ENCODE results near the gene PDE4DIP.
A peak's percentile ranks its signal among the peaks of the same experiment; 100 is the strongest.
"Not testable (repeated sequence)": the region's sequence is repeated elsewhere in the genome, so short reads cannot be mapped to it uniquely, and the experiment has no call there.

PDE4DIP gene

DNA sequence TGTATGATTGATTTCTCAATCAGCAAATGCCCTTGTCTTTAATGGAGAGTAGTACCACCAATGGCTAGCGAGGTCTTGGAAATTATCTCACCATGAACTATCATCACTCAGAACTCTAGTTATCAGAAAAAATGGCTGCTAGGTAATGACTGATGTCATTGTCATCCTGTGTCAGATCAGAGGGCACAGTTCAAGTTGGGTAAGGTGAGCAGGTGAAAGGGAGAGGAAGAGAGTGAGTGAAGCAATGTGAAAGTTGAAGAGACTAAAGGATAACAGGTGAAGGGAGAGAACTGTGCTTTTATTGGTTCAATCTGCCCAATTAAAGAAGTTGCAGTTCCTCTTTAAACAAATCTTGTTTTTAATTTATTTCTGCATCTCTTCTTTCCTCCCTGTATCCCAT is 76.8 kb downstream of the PDE4DIP start:
- DNase-seq (ENCODE audit: low spot score) = not testable (repeated sequence)

DNA sequence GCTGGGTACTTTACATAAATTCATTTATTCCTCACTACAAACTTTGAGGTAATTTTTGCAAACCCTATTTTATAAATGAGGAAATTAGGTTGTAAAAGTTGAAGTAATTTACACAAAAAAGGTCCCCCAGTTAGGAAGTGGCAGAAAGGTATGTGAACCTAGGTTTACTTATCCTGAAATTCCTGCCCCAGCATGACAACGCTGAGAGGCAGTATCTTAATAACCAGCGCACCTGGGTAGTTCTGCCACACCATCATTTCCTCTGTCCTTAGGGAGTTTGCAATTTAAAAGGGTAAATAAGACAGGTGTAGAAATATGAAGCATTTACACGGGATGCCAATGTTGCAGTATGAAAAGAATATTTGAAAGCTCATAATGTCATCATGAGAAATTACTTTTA is 79.6 kb downstream of the PDE4DIP start:
- not testable (repeated sequence) for DNase-seq (ENCODE audit: low spot score)

DNA sequence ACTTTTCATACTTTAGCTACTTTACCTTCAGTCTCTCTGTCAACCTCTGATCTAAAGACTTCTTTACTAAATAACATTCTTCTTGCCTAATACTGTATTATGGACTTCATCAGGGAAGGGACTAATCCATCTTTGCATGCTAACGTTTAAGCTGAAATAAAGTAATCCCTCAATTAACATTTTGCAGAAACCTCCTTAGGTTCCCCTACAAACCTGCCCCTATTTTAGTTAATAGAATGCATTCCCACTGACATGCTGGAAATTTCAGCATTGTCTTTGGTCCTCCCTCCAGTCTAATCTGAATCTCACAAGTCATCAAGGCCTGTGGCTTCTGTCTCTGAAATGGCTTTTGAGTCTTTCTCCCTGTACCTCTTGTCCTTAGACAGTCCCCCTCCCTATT is 83.4 kb downstream of the PDE4DIP start:
- DNase-seq (ENCODE audit: low spot score) = not testable (repeated sequence)

DNA sequence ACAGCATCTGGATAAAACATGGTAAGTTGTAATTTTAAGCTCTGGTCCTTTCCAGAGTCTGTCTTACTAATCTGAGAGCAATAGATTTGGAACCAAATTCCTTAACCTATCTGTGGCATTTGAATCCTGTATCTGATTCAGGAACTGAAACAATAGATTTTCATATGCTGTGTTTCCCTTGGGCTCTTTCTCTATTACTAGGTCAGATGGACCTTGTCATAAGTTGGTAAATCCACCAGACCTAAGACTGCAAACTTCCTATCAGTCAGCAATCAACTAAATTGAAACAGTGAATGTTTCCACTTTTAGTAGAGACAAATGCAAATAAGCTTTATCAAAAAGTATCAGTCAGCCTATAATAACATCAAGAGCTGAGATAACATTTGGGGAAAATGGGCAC is 85.0 kb downstream of the PDE4DIP start:
- not testable (repeated sequence) for DNase-seq (ENCODE audit: low spot score)

DNA sequence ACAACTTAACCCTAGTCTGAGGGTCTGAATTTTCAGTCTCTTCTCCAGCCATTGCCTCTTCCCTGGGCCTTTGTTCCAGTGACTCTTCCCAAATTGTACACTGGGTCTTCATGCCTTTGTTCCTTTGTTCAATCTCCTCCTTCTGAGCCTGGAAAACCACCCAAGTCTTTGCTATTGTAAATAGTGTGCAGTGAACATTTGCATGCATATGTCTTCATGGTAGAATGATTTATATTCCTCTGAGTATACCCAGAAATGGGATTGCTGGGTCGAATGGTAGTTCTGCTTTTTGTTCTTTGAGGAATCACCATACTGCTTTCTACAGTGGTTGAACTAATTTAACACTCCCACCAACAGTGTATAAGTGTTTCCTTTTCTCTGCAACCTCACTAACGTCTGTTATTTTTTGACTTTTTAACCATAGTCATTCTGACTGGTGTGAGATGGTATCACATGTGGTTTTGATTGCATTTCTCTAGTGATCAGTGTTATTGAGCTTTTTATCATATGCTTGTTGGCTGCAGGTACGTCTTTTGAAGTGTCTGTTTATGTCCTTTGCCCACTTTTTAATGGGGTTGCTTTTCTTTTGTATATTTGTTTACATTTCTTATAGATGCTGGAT is 91.3 kb downstream of the PDE4DIP start:
- DNase-seq (ENCODE audit: low spot score) = not testable (repeated sequence)

DNA sequence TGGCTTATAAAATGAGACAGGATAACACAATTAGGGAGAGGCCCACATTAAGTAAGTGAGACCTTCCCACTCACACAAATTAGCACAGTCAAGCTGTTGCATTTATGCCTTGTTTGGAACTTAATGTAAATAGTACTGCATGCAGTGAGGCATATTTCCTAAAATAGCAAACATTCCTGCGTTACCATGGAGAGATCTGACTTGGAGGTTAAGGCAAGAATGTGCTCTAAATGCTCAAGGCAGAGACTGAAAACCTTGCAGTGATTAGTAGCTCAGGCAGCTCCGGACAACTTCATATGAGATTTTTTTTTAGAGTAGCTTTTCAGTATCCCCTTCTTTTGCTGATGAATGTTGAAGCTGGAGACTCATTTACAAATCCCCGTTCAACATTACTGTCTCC is 98.7 kb downstream of the PDE4DIP start:
- DNase-seq (ENCODE audit: low spot score) = not testable (repeated sequence)

DNA sequence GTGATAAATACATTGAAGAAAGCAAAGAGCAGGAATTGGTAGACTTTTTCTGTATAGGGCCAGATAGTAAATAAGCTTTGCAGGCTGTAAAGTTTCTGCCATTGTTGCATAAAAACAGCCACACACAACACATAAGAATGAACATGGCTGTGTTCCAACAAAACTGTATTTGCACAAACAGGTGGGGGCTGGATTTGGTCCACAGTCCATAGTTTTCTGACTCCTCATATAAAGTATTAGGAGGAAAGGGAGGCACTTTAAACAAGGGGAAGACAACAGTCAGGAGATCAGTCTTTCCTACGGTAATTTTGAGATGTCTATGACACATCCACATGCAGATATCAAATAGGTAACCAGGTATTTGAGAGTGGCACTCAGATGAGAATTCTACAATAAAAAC is 100.9 kb downstream of the PDE4DIP start:
- not testable (repeated sequence) for DNase-seq (ENCODE audit: low spot score)

DNA sequence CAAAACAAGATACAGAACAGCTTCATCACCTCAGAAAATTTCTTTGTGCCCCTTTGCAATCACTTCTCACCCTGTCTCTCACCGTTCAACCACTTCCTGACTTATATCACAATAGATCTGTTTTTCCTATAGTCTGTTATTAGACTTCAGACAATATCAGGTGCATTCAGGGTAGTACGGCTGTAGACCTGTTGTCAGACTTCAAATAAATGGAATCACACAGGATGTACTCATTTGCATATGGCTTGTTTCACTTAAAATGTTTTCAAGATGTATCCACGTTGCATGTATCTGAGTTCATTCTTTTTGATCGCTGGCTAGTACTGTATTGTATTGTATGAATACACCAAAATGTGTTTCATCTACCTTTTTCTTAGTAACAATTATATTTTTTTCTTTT is 104.5 kb downstream of the PDE4DIP start:
- DNase-seq (ENCODE audit: low spot score) = not testable (repeated sequence)

DNA sequence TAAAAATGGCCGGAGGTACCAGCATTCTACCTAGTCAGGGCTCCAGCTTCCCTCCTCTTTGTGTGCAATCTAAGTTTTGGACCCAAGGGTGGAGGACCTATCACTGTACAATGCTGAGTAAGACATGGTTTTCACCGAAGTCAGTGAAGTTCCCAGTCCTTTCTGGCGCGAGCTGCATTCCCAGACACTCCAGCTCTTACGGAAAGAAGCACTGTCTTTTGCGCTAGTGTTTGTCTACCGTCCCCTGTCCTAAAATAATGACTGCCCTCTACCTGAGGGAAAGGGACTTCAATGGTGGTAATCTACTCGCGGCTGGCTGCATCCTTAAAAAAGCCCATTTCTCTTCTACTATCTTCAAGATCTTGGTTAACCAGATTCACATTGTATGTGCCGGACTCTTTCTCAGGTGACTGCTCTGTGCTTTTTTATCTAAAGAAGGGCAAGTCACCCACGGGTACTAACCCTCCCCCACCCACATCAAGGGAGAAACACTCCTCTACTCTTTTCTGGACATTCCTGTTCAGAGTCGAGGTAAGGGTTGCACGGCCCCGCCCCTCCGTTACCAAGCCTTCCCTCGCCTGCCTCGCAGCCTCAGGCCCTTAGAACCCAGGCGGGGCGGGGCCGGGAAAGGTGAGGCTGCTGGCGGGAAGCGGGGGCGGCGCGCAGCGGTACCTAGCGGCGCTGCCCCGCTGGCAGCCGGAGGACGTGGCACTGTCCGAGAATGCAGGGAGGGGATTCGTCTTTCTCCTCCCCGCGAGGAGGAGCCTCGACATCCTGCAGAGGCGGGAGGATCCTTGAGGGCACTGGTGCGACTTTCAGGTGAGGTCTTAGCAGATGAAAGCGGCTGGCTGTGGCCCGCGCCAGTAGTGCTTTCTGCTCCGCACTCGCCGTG is 107.4 kb downstream of the PDE4DIP start:
- DNase-seq (ENCODE audit: low spot score) = peak; percentile 74

DNA sequence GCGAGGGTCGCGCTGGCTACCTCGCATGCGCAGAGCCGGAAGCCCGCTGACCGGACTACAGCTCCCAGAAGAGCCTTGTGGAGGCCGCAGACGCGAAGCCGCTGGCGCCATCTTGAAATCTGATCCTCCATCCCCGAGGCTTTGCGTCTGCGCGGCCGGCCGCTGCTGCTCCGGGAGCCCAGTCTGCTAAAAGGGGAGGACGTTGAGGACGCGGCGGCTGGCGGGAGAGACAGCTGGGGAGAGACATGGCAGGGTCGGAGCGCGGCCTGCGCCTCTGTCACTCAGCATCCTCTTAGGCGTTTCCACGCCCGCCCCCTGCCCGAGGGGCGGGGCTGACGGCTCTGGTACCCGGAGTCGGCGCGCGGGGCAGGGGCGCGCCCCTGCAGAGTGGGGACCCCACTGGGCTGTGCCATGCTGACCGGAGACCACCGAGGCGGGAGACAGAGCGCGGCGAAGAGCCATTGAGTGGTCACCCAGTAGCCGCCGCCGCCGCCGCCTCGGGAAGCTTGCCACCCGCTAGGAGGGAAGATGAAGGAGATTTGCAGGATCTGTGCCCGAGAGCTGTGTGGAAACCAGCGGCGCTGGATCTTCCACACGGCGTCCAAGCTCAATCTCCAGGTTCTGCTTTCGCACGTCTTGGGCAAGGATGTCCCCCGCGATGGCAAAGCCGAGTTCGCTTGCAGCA is 108.2 kb downstream of the PDE4DIP start:
- DNase-seq (ENCODE audit: low spot score) = not testable (repeated sequence)

DNA sequence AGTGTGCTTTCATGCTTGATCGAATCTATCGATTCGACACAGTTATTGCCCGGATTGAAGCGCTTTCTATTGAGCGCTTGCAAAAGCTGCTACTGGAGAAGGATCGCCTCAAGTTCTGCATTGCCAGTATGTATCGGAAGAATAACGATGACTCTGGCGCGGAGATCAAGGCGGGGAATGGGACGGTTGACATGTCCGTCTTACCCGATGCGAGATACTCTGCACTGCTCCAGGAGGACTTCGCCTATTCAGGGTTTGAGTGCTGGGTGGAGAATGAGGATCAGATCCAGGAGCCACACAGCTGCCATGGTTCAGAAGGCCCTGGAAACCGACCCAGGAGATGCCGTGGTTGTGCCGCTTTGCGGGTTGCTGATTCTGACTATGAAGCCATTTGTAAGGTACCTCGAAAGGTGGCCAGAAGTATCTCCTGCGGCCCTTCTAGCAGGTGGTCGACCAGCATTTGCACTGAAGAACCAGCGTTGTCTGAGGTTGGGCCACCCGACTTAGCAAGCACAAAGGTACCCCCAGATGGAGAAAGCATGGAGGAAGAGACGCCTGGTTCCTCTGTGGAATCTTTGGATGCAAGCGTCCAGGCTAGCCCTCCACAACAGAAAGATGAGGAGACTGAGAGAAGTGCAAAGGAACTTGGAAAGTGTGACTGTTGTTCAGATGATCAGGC is 108.8 kb downstream of the PDE4DIP start:
- peak; percentile 51 for DNase-seq (ENCODE audit: low spot score)

DNA sequence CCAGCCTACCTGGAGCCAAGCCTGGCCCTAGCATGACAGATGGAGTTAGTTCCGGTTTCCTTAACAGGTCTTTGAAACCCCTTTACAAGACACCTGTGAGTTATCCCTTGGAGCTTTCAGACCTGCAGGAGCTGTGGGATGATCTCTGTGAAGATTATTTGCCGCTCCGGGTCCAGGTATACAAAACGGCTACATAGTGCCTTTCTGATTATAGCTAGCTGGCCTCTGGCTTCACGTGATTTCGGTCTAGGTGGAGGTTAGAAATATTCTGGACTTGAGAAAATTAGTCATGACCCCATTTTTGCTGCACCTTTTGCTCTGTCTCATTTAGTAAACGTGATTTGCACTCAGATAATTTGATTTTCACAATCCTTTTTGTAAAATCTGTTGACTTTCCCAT is 109.5 kb downstream of the PDE4DIP start:
- DNase-seq (ENCODE audit: low spot score) = not testable (repeated sequence)

DNA sequence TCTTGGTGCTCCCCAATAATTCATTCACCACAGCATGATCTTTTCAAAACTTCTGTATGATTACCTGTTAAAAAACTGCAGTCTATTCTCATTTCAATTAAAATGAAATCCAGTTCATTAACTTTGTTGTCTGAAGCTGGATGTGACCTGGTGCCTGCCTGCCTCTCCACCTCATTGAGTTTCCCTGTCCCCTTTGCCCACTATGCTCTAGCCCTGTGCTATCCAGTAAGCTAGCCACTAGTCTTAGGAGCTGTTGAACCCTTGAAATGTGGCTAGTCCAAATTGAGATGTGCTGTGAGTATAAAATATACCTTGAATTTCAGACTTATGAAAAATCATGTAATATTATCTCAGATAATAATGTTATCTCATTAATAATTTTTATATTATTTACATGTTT is 114.1 kb downstream of the PDE4DIP start:
- not testable (repeated sequence) for DNase-seq (ENCODE audit: low spot score)

DNA sequence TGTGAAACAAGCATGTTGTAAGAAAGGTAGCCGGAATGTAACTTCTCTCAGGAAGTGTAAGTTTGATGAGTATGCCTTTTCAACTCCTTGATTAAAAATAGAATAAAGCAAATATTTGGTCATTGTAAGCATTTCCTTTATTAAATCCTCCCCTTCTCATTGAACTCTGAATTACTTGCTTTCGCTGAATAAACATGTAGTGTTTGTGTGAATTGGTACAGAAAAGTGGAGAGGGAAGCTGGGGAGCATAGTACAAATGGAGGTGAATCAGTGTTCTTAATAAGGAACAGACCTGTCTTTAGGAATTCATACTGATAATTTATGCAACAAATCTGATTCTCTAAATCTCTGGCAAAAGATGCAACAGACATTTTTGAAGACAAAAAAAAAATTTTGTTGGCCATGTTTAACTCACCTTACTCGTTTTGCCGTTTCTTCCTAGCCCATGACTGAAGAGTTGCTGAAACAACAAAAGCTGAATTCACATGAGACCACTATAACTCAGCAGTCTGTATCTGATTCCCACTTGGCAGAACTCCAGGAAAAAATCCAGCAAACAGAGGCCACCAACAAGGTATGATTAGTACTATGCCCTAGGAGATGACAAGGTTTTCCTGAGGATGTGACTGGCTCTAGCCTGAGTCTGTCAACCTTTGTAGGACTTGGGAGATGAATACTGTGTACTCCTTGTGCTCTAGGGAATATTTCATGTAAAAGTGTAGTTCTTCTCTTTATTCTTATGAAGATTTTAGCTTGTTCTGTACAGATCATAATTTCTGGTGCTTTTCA is 116.2 kb downstream of the PDE4DIP start:
- DNase-seq (ENCODE audit: low spot score) = not testable (repeated sequence)

DNA sequence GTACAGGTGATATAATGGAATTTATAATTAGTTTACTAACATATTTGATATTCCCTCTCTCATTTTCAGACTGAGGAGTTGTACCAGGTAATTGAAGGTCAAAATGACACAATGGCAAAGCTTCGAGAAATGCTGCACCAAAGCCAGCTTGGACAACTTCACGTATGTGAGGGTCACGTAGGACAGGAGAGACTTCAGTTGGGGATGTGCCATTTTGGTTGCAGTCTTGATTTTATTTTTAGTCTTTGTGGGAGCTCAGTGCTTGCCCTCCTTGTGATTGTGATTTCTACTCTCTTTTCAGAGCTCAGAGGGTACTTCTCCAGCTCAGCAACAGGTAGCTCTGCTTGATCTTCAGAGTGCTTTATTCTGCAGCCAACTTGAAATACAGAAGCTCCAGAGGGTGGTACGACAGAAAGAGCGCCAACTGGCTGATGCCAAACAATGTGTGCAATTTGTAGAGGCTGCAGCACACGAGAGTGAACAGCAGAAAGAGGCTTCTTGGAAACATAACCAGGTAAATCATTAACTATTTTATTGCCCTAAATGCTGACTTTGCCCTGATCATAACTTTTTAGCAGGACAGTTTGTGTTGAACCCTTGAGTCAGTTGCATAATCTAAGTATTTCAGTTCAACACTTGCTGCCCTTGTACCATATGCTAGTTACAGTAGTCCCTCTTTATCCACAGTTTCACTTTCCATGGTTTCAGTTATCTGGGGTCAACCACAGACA is 118.1 kb downstream of the PDE4DIP start:
- DNase-seq (ENCODE audit: low spot score) = not testable (repeated sequence)

DNA sequence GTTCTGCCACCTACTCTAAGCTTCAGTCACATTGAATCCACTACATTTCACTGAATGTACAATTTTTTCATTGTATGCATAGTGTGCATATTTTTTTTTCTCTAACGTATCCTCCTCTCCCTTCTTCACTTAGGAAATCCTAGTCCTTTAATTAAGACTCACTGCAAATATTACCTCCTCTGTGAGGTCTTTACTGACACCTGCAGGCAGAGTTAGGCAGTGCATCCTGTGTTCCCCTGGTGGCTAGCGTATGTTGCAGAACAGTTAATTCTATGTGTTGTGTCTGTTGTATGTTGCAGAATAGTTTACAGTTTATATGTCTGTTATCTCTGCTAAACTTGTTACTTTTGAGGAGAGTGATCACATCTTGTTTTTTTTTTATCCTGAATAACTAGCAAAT is 121.9 kb downstream of the PDE4DIP start:
- DNase-seq (ENCODE audit: low spot score) = not testable (repeated sequence)

DNA sequence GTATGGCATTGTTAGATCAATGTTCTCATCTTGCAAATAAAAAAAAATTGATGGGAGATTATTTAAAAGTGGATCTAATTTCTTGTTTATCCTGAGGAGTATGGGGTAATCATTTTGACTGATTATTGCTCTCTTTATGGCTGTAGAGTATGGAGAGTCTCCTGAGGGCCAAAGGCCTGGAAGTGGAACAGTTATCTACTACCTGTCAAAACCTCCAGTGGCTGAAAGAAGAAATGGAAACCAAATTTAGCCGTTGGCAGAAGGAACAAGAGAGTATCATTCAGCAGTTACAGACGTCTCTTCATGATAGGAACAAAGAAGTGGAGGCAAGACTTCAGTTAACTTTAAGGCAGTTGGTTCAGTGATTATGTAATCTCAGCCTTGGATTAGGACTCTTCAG is 123.4 kb downstream of the PDE4DIP start:
- DNase-seq (ENCODE audit: low spot score) = not testable (repeated sequence)

DNA sequence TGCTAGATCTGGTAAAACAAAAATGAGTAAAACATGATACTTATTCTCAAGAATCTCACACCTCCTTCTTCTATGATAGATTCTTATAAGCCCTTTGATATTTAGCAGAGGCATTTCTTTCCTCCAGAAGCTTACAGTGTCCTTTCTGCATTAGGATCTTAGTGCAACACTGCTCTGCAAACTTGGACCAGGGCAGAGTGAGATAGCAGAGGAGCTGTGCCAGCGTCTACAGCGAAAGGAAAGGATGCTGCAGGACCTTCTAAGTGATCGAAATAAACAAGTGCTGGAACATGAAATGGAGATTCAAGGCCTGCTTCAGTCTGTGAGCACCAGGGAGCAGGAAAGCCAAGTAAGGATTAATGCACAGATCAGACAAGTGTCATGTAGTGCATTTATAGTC is 124.5 kb downstream of the PDE4DIP start:
- not testable (repeated sequence) for DNase-seq (ENCODE audit: low spot score)

DNA sequence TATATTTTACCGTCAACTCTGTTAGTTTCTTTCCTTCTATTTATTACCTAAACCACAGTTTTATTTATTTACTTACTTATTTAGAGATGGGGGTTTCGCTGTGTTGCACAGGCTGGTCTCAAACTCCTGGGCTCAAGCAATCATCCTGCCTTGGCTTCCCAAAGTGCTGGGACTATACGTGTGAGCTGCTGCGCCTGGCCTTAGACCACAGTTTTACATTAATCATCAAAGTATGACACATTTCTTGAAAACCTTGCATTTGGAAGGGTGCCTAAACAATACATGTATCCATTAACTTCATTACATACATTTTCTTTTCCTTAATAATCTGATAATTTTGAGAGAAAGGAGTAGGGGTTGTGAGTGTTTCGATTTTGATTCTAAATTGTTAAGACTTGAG is 124.9 kb downstream of the PDE4DIP start:
- not testable (repeated sequence) for DNase-seq (ENCODE audit: low spot score)

DNA sequence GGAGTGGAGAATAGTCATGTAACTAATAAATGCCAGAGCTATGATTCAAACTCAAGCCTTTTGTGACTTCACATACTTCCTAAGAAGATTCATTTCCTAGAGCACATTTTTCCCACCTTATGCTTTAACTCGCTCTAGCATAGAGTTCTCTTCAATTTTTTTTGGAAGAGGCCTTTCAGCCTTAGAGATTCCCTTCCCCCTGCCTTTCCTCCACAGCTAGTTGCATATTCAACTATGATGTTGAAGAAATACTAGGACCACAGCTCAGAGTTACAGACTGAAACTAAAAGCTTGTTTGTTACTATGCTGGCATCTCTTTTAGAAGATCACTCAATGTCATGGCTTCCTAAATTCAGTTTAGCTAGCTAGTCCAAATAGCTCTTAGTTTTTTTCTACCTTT is 131.2 kb downstream of the PDE4DIP start:
- not testable (repeated sequence) for DNase-seq (ENCODE audit: low spot score)

All from globus pallidus (tissue), 1 donor.